Measurements from ENCODE around the gene CDC25A.
A peak's percentile ranks its signal among the peaks of the same experiment; 100 is the strongest.

CDC25A gene

GRCh38 chr3:48194446-48195071 lies 6.3 kb upstream of the CDC25A start:
- DNase-seq (ENCODE audit: low read depth): no peak

- no peak for DNase-seq (ENCODE audit: low read depth)
Observed at GRCh38 chr3:48190911-48191310, 2.7 kb upstream of the CDC25A start.

GRCh38 chr3:48189321-48189720 lies 1.1 kb upstream of the CDC25A start:
- DNase-seq (ENCODE audit: low read depth): no peak

GRCh38 chr3:48187579-48188265 lies 495 bp downstream of the CDC25A start:
- peak; percentile 5 for DNase-seq (ENCODE audit: low read depth)

- DNase-seq (ENCODE audit: low read depth): no peak
Observed at GRCh38 chr3:48187301-48187578, 977 bp downstream of the CDC25A start.

GRCh38 chr3:48186631-48187300 lies 1.5 kb downstream of the CDC25A start:
- DNase-seq (ENCODE audit: low read depth): no peak

GRCh38 chr3:48185129-48185528 lies 3.1 kb downstream of the CDC25A start:
- no peak for DNase-seq (ENCODE audit: low read depth)

- no peak for DNase-seq (ENCODE audit: low read depth)
Observed at GRCh38 chr3:48184299-48184698, 3.9 kb downstream of the CDC25A start.

GRCh38 chr3:48180531-48181253 lies 7.5 kb downstream of the CDC25A start:
- no peak for DNase-seq (ENCODE audit: low read depth)

GRCh38 chr3:48180021-48180420 lies 8.2 kb downstream of the CDC25A start:
- no peak for DNase-seq (ENCODE audit: low read depth)

GRCh38 chr3:48178072-48178471 lies 10.1 kb downstream of the CDC25A start:
- no peak for DNase-seq (ENCODE audit: low read depth)

GRCh38 chr3:48157950-48158376 lies 30.3 kb downstream of the CDC25A start:
- DNase-seq (ENCODE audit: low read depth): peak; percentile 17

- DNase-seq (ENCODE audit: low read depth): no peak
Observed at GRCh38 chr3:48157202-48157840, 30.9 kb downstream of the CDC25A start.

GRCh38 chr3:48156163-48156562 lies 32.1 kb downstream of the CDC25A start:
- no peak for DNase-seq (ENCODE audit: low read depth)

- DNase-seq (ENCODE audit: low read depth): no peak
Observed at GRCh38 chr3:48155122-48155521, 33.1 kb downstream of the CDC25A start.

- no peak for DNase-seq (ENCODE audit: low read depth)
Observed at GRCh38 chr3:48151807-48152427, 36.3 kb downstream of the CDC25A start.

- DNase-seq (ENCODE audit: low read depth): peak; percentile 13
Observed at GRCh38 chr3:48151058-48151806, 37.0 kb downstream of the CDC25A start.

- DNase-seq (ENCODE audit: low read depth): no peak
Observed at GRCh38 chr3:48143992-48144391, 44.2 kb downstream of the CDC25A start.

- DNase-seq (ENCODE audit: low read depth): no peak
Observed at GRCh38 chr3:48143567-48143966, 44.6 kb downstream of the CDC25A start.

GRCh38 chr3:48142316-48142870 lies 45.8 kb downstream of the CDC25A start:
- no peak for DNase-seq (ENCODE audit: low read depth)

Data from T follicular helper cell (primary cell).